ENCODE results near the gene NR0B2. TPM values are rescaled to one million over a fixed set of nuclear protein-coding genes. Genes with fewer than 3 reads are reported as not detected.
"Not testable (repeated sequence)": the region's sequence is repeated elsewhere in the genome, so short reads cannot be mapped to it uniquely, and the experiment has no call there.

NR0B2 gene
- 1 to 10 TPM; 4.5 to 6.5 TPM for total RNA-seq
- long read RNA-seq, partial matches to known transcripts, result 0 of 2 reads
- long read RNA-seq, other reads (novel, unspliced or antisense), result 0 of 2 reads

- peak; percentile 74 to 87 for ATAC-seq
- intact Hi-C loops (cut with DNase I), result no loop called here
- peak; percentile 48 for DNase-seq
Observed at GRCh38 chr1:26913754-26914619, at the start of gene NR0B2. Gene NR0B2 (minus strand): TSS chr1:26913975. CDS start chr1:26913940, 35 bp downstream.

GRCh38 chr1:26961826-26962225 lies 48.1 kb upstream of the NR0B2 start:
- DNase-seq (no peak), ATAC-seq (no peak)
- intact Hi-C loops (cut with DNase I), result no loop called here

GRCh38 chr1:26960625-26960966 lies 46.8 kb upstream of the NR0B2 start:
- DNase-seq (no peak), ATAC-seq (no peak)
- intact Hi-C loops (cut with DNase I), result no loop called here

- peak; percentile 71 to 77 for ATAC-seq
- no peak for DNase-seq
- intact Hi-C loops (cut with DNase I), result no loop called here
Observed at GRCh38 chr1:26959722-26960624, 46.2 kb upstream of the NR0B2 start, which contains the start of gene KDF1. Gene KDF1 (minus strand): TSS chr1:26960468. CDS start chr1:26952380, 8,088 bp downstream.

- ATAC-seq (no peak), DNase-seq (no peak)
- intact Hi-C loops (cut with DNase I), result no loop called here
Observed at GRCh38 chr1:26959270-26959669, 45.5 kb upstream of the NR0B2 start.

GRCh38 chr1:26957306-26957705 lies 43.5 kb upstream of the NR0B2 start:
- no peak for DNase-seq
- intact Hi-C loops (cut with DNase I), result no loop called here
- no peak for ATAC-seq

GRCh38 chr1:26956321-26956720 lies 42.5 kb upstream of the NR0B2 start:
- intact Hi-C loops (cut with DNase I), result no loop called here
- DNase-seq, result no peak
- ATAC-seq, result no peak

GRCh38 chr1:26953374-26953773 lies 39.6 kb upstream of the NR0B2 start:
- ATAC-seq (no peak), DNase-seq (no peak)
- intact Hi-C loops (cut with DNase I), result no loop called here

GRCh38 chr1:26951821-26952497 lies 38.2 kb upstream of the NR0B2 start:
- ATAC-seq, result no peak
- DNase-seq, result no peak
- intact Hi-C loops (cut with DNase I), result no loop called here

- no peak for ATAC-seq
- no peak for DNase-seq
Observed at GRCh38 chr1:26951216-26951615, 37.4 kb upstream of the NR0B2 start.

GRCh38 chr1:26950602-26951001 lies 36.8 kb upstream of the NR0B2 start:
- ATAC-seq (no peak), DNase-seq (no peak)
- intact Hi-C loops (cut with DNase I), result no loop called here

More at GRCh38 chr1:26951216-26951615, 37.4 kb upstream of the NR0B2 start:
- intact Hi-C loops (cut with DNase I), result no loop called here

GRCh38 chr1:26949926-26950319 lies 36.1 kb upstream of the NR0B2 start:
- peak in 1 of 2 donors; percentile 6 for ATAC-seq
- no peak for DNase-seq
- intact Hi-C loops (cut with DNase I), result no loop called here

- ATAC-seq (peak; percentile 58 to 78), DNase-seq (no peak)
- intact Hi-C loops (cut with DNase I), result no loop called here
Observed at GRCh38 chr1:26949266-26949925, 35.6 kb upstream of the NR0B2 start.

- ATAC-seq; DNase-seq; intact Hi-C loops (cut with DNase I): not testable (repeated sequence)
Observed at GRCh38 chr1:26948725-26949057, 34.9 kb upstream of the NR0B2 start.

- intact Hi-C loops (cut with DNase I), result no loop called here
- DNase-seq (no peak), ATAC-seq (peak in 1 of 2 donors; percentile 8)
Observed at GRCh38 chr1:26946270-26946669, 32.5 kb upstream of the NR0B2 start.

- intact Hi-C loops (cut with DNase I), result no loop called here
- DNase-seq (no peak), ATAC-seq (peak; percentile 16 to 22)
Observed at GRCh38 chr1:26945728-26946127, 32.0 kb upstream of the NR0B2 start.

- no peak for DNase-seq
- intact Hi-C loops (cut with DNase I), result no loop called here
- no peak for ATAC-seq
Observed at GRCh38 chr1:26945138-26945537, 31.4 kb upstream of the NR0B2 start.

- no peak for ATAC-seq
- intact Hi-C loops (cut with DNase I), result no loop called here
- DNase-seq, result no peak
Observed at GRCh38 chr1:26942656-26943055, 28.9 kb upstream of the NR0B2 start.

GRCh38 chr1:26941311-26941710 lies 27.5 kb upstream of the NR0B2 start:
- DNase-seq (no peak), ATAC-seq (peak in 1 of 2 donors; percentile 16)
- intact Hi-C loops (cut with DNase I), result no loop called here
